Right lobe of liver (tissue), 4 donors: ENCODE measurements around the gene CYBC1.

Experiments used
- CTCF ChIP-seq, 4 donors: fragments of 200-600 bp in 3 of 4; fragments of 450-650 bp in 1 of 4; IDR thresholded peaks; one replicate each; pipeline versions ENCODE4 v1.5.1 to v1.8.0; 2016 to 2022; ENCODE audit warnings: antibody characterized with exemption in 4 of 4, mild to moderate bottlenecking in 2 of 4
- POLR2A ChIP-seq: fragments of 450-650 bp; IDR thresholded peaks from one replicate; pipeline ENCODE4 v1.6.1; 2017; ENCODE audit warnings: antibody characterized with exemption, mild to moderate bottlenecking
- donor health status: DM: no; HTN: no; CAD: no.
- donor health status: DM: no; HTN: no; CAD: no.
- donor health status: DM: no; HTN: yes; CAD: no.

- no peak for TF ChIP-seq CTCF (IDR thresholded peaks at IDR 0.05)
- no peak for TF ChIP-seq POLR2A
Measured at GRCh38 chr17:82435103-82435502, 15.4 kb downstream of the CYBC1 start.
